Measurements from ENCODE around the gene FAR2. TPM values are rescaled to one million over a fixed set of nuclear protein-coding genes. Genes with fewer than 3 reads are reported as not detected.

Gene FAR2
- total RNA-seq, 1 experiment from 2014 or later = 22.1 TPM

DNA sequence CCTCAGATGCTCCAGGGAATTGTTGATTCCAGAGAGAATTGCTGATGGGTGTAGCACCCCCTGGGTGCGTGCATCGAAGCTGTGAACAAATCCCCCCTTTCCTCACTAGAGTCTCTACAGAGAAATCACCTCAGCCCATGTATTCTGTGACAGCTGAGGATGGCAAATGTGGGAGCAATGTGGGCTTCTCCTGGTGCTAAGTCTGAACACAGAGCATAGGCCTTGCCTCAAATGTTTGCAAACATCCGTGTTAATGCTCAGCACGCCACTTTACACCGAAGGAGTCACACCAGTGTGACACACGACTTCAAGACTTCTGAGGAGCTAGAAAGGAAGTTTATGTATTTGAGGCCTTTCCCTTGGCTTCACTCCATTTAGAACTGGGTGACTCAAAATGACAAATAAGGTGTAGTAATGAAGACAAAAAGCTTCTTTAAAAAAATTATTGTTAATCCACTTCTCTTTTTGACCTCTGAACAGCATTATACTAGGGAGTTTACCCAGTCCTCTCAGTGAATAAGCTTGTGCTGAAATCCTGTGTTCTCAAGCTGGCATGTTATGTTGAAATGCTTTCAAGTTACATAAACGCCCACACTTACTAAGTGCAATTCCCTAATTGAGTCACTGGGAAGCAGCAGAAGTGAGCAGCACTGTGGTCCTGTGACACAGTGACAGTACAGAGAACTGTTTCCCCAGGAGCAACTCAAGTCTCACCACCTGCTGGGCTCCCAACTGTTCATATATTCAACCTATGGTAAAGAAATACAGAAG lies 92.9 kb downstream of the FAR2 start:
- no peak overlapping the region for H4K5ac ChIP-seq (ENCODE audit: insufficient read length, low read depth, low read length)
- H3K4me1 ChIP-seq (ENCODE audit: insufficient read depth, low read length) = no peaks in the 10 kb centered on the region
- no peak overlapping the region for H2BK5ac ChIP-seq (ENCODE audit: insufficient read length, low read length)
- no peak overlapping the region for H2AK5ac ChIP-seq (ENCODE audit: insufficient read length, low read length)
- no peak overlapping the region for H4K8ac ChIP-seq (replicated peaks; ENCODE audit: insufficient read length, low read depth, low read length)
- no peaks in the 10 kb centered on the region; a peak in 1 of 7 replicates for H3K36me3 Mint-ChIP-seq (ENCODE audit: insufficient read depth in 1 of 3, low read depth in 3 of 3)
- H3K23me2 ChIP-seq (ENCODE audit: insufficient read length, low read depth, low read length, poor library complexity, severe bottlenecking) = no peaks in the 10 kb centered on the region
- no peak overlapping the region for H3K23ac ChIP-seq (ENCODE audit: insufficient read length, low read depth, low read length)
- no peak overlapping the region for H3K4ac ChIP-seq (ENCODE audit: low read depth, low read length)
- H3K9me3 Mint-ChIP-seq = no peaks in the 10 kb centered on the region
- peak overlapping the region in 1 of 3 experiments; percentile 82; a peak in 2 of 7 replicates for H3K27ac Mint-ChIP-seq
- no peak overlapping the region for H2BK20ac ChIP-seq (ENCODE audit: low read depth, low read length, poor library complexity, severe bottlenecking)
- H2AFZ ChIP-seq (ENCODE audit: low read length) = no peak overlapping the region
- H3K18ac ChIP-seq (ENCODE audit: insufficient read length, low read depth, low read length) = no peak overlapping the region
- no peaks in the 10 kb centered on the region for H3K79me1 ChIP-seq (ENCODE audit: insufficient read depth, low read depth, low read length, poor library complexity, severe bottlenecking)
- WGBS (ENCODE audit: extremely low coverage, insufficient read length, low lambda C conversion rate) = no CpG with 5 or more reads among the region's 7 CpGs
- H3K27me3 ChIP-seq (ENCODE audit: insufficient read depth, low read length) = no peaks in the 10 kb centered on the region
- no peaks in the 10 kb centered on the region for H3K9me3 ChIP-seq (ENCODE audit: control insufficient read depth, low read depth, low read length)
- no peak overlapping the region for H2BK120ac ChIP-seq (ENCODE audit: low read depth, low read length, poor library complexity, severe bottlenecking)
- no peak overlapping the region for H3T11ph ChIP-seq (ENCODE audit: low read length)
- H3K4me1 Mint-ChIP-seq = peaks cover 31 to 32% of the 10 kb centered on the region in 2 experiments
- TF ChIP-seq, protein P1, sequence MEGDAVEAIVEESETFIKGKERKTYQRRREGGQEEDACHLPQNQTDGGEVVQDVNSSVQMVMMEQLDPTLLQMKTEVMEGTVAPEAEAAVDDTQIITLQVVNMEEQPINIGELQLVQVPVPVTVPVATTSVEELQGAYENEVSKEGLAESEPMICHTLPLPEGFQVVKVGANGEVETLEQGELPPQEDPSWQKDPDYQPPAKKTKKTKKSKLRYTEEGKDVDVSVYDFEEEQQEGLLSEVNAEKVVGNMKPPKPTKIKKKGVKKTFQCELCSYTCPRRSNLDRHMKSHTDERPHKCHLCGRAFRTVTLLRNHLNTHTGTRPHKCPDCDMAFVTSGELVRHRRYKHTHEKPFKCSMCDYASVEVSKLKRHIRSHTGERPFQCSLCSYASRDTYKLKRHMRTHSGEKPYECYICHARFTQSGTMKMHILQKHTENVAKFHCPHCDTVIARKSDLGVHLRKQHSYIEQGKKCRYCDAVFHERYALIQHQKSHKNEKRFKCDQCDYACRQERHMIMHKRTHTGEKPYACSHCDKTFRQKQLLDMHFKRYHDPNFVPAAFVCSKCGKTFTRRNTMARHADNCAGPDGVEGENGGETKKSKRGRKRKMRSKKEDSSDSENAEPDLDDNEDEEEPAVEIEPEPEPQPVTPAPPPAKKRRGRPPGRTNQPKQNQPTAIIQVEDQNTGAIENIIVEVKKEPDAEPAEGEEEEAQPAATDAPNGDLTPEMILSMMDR (conservative IDR thresholded peaks at IDR 0.05) = no peak; the same call in 2 of the 3 replicates
- H3K27me3 Mint-ChIP-seq (ENCODE audit: low read depth) = no peaks in the 10 kb centered on the region
- H2BK15ac ChIP-seq (ENCODE audit: low read depth, low read length) = no peak overlapping the region
- H3K56ac ChIP-seq (ENCODE audit: insufficient read length, low read depth, low read length) = no peak overlapping the region
- H3K4me2 ChIP-seq (ENCODE audit: insufficient read depth, insufficient read length, low read length) = no peak overlapping the region
- H3K27ac ChIP-seq (ENCODE audit: insufficient read length, low read depth, low read length) = no peak overlapping the region
- H4K20me1 ChIP-seq (ENCODE audit: control insufficient read depth, insufficient read depth, insufficient read length) = no peaks in the 10 kb centered on the region
- H2BK12ac ChIP-seq (ENCODE audit: insufficient read length, low read depth, low read length) = no peak overlapping the region
- no peak overlapping the region for H3K4me3 Mint-ChIP-seq
- no peak overlapping the region for H3K9ac ChIP-seq (ENCODE audit: extremely low read depth, insufficient read length, low read length)
- no peaks in the 10 kb centered on the region for H3K79me2 ChIP-seq (ENCODE audit: insufficient read depth, low read length)
- DNase-seq = no peak
- H3K14ac ChIP-seq (ENCODE audit: insufficient read depth, low read length) = no peak overlapping the region
- H4K91ac ChIP-seq (ENCODE audit: insufficient read length, low read depth, low read length) = no peak overlapping the region
